ENCODE results near the gene CACNA1I. TPM values are rescaled to one million over a fixed set of nuclear protein-coding genes. Genes with fewer than 3 reads are reported as not detected.

CACNA1I gene
- polyA plus RNA-seq, 1 experiment: not detected

- TF ChIP-seq CTCF (IDR thresholded peaks at IDR 0.05; ENCODE audit: low read depth, low read length): no peak
- Histone ChIP-seq H3K27ac (ENCODE audit: low read depth, low read length) (peak overlapping the region; percentile 21), H3K27me3 (ENCODE audit: control insufficient read depth, insufficient read depth, low read length) (peaks cover 63% of the 10 kb centered on the region), H3K9me3 (ENCODE audit: control insufficient read depth, insufficient read depth, low read length) (no peaks in the 10 kb centered on the region; the same call in 1 of the 2 replicates), H3K4me3 (ENCODE audit: low read depth, low read length) (no peak overlapping the region)
- CTCF ChIA-PET: interaction anchor here (0.5 to 1.6 kb wide), 3 partner anchors 19 to 566 kb away, joined by 3 to 14 read pairs (median 3); no protein-coding TSS in a partner anchor
- POLR2A ChIA-PET: interaction anchor here (0.7 kb wide), 1 partner anchor 792 kb away, joined by 5 read pairs; no protein-coding TSS in a partner anchor
- DNase-seq (ENCODE audit: low read depth, low spot score): no peak
Measured at GRCh38 chr22:39554151-39554550, 16.4 kb upstream of the CACNA1I start.

- ChIA-PET CTCF (no interaction called here), POLR2A (no interaction called here)
- no peak overlapping the region for H3K27ac ChIP-seq (ENCODE audit: low read depth, low read length)
- no peaks in the 10 kb centered on the region; the same call in 1 of the 2 replicates for H3K9me3 ChIP-seq (ENCODE audit: control insufficient read depth, insufficient read depth, low read length)
- peak; percentile 11; the same call in 1 of the 2 replicates for TF ChIP-seq CTCF (IDR thresholded peaks at IDR 0.05; ENCODE audit: low read depth, low read length)
- no peak for DNase-seq (ENCODE audit: low read depth, low spot score)
- H3K27me3 ChIP-seq (ENCODE audit: control insufficient read depth, insufficient read depth, low read length): peaks cover 70% of the 10 kb centered on the region
- H3K4me3 ChIP-seq (ENCODE audit: low read depth, low read length): no peak overlapping the region
Measured at GRCh38 chr22:39556970-39557841, 13.3 kb upstream of the CACNA1I start.

- DNase-seq (ENCODE audit: low read depth, low spot score): no peak
- CTCF ChIA-PET: interaction anchor here (1.5 kb wide), 1 partner anchor 467 kb away, joined by 6 read pairs; no protein-coding TSS in a partner anchor
- Histone ChIP-seq H3K4me3 (ENCODE audit: low read depth, low read length) (no peak overlapping the region), H3K9me3 (ENCODE audit: control insufficient read depth, insufficient read depth, low read length) (no peaks in the 10 kb centered on the region; the same call in 1 of the 2 replicates), H3K27me3 (ENCODE audit: control insufficient read depth, insufficient read depth, low read length) (peaks cover 62% of the 10 kb centered on the region), H3K27ac (ENCODE audit: low read depth, low read length) (no peak overlapping the region)
- POLR2A ChIA-PET: no interaction called here
- TF ChIP-seq CTCF (IDR thresholded peaks at IDR 0.05; ENCODE audit: low read depth, low read length): no peak
Measured at GRCh38 chr22:39558254-39558727, 12.3 kb upstream of the CACNA1I start.

- Histone ChIP-seq H3K9me3 (ENCODE audit: control insufficient read depth, insufficient read depth, low read length) (peaks cover under 1% of the 10 kb centered on the region; the same call in 1 of the 2 replicates), H3K4me3 (ENCODE audit: low read depth, low read length) (no peak overlapping the region), H3K27ac (ENCODE audit: low read depth, low read length) (no peak overlapping the region), H3K27me3 (ENCODE audit: control insufficient read depth, insufficient read depth, low read length) (peaks cover 62% of the 10 kb centered on the region)
- no peak for TF ChIP-seq CTCF (IDR thresholded peaks at IDR 0.05; ENCODE audit: low read depth, low read length)
- ChIA-PET CTCF (interaction anchor here (1.5 kb wide), 1 partner anchor 466 kb away, joined by 6 read pairs; no protein-coding TSS in a partner anchor), POLR2A (no interaction called here)
- DNase-seq (ENCODE audit: low read depth, low spot score): no peak
Measured at GRCh38 chr22:39558950-39559349, 11.6 kb upstream of the CACNA1I start.

All from AG04450 (cell line).